BLaER1 (cell line): Measurements from ENCODE around the gene RNF157.
A peak's percentile ranks its signal among the peaks of the same experiment; 100 is the strongest.
"Not testable (repeated sequence)": the region's sequence is repeated elsewhere in the genome, so short reads cannot be mapped to it uniquely, and the experiment has no call there.

Experiments used
- H3K27ac ChIP-seq: shearing (Covaris generic); formaldehyde crosslinking; 2 replicates; pipeline ENCODE4 v1.8.1; 2022
- H3K27me3 ChIP-seq: shearing (Covaris generic); formaldehyde crosslinking; 2 replicates; pipeline ENCODE4 v1.8.1; 2022
- H3K36me3 ChIP-seq: shearing (Covaris generic); formaldehyde crosslinking; 2 replicates; pipeline ENCODE4 v1.8.1; 2022
- H3K4me1 ChIP-seq: shearing (Covaris generic); formaldehyde crosslinking; 2 replicates; pipeline ENCODE4 v1.8.1; 2022
- H3K4me2 ChIP-seq: shearing (Covaris generic); formaldehyde crosslinking; 2 replicates; pipeline ENCODE4 v1.8.1; 2022
- H3K4me3 ChIP-seq: shearing (Covaris generic); formaldehyde crosslinking; 2 replicates; pipeline ENCODE4 v1.8.1; 2022
- H3K9ac ChIP-seq: shearing (Covaris generic); formaldehyde crosslinking; 2 replicates; pipeline ENCODE4 v1.8.1; 2022
- H3K9me3 ChIP-seq: shearing (Covaris generic); formaldehyde crosslinking; 2 replicates; pipeline ENCODE4 v1.8.1; 2022
- H4K20me1 ChIP-seq: shearing (Covaris generic); formaldehyde crosslinking; 2 replicates; pipeline ENCODE4 v1.8.1; 2022
- Cebpa-rat ChIP-seq: shearing (Covaris generic); IDR thresholded peaks from 2 replicates; pipeline ENCODE4 v1.8.1; 2022

The RNF157 gene

GRCh38 chr17:76193591-76193990 is 46.7 kb downstream of the RNF157 start:
- no peak for TF ChIP-seq Cebpa-rat
- H3K4me2 ChIP-seq = no peak overlapping the region
- H3K4me3 ChIP-seq = no peak overlapping the region

GRCh38 chr17:76191896-76192295 is 48.4 kb downstream of the RNF157 start:
- TF ChIP-seq Cebpa-rat = no peak
- H4K20me1 ChIP-seq = no peaks in the 10 kb centered on the region
- peak overlapping the region; percentile 39 for H3K4me2 ChIP-seq
- no peak overlapping the region for H3K4me3 ChIP-seq
- H3K36me3 ChIP-seq = no peaks in the 10 kb centered on the region
- H3K9me3 ChIP-seq = no peaks in the 10 kb centered on the region
- H3K27me3 ChIP-seq = no peaks in the 10 kb centered on the region
- peaks cover 24% of the 10 kb centered on the region for H3K4me1 ChIP-seq
- H3K9ac ChIP-seq = no peak overlapping the region
- no peak overlapping the region for H3K27ac ChIP-seq

More at GRCh38 chr17:76193591-76193990, 46.7 kb downstream of the RNF157 start:
- Histone ChIP-seq H3K9ac (no peak overlapping the region), H3K27ac (no peak overlapping the region), H4K20me1 (no peaks in the 10 kb centered on the region), H3K4me1 (peaks cover 30% of the 10 kb centered on the region), H3K9me3 (no peaks in the 10 kb centered on the region), H3K27me3 (no peaks in the 10 kb centered on the region), H3K36me3 (no peaks in the 10 kb centered on the region)

- Histone ChIP-seq H3K9ac (no peak overlapping the region), H3K4me1 (peaks cover 10% of the 10 kb centered on the region), H3K27ac (no peak overlapping the region), H3K4me2 (no peak overlapping the region), H3K36me3 (no peaks in the 10 kb centered on the region), H3K4me3 (no peak overlapping the region), H3K9me3 (no peaks in the 10 kb centered on the region), H4K20me1 (no peaks in the 10 kb centered on the region), H3K27me3 (no peaks in the 10 kb centered on the region)
- no peak for TF ChIP-seq Cebpa-rat
Measured at GRCh38 chr17:76189741-76190140, 50.6 kb downstream of the RNF157 start.

GRCh38 chr17:76189247-76189646 is 51.0 kb downstream of the RNF157 start:
- H3K36me3 ChIP-seq = no peaks in the 10 kb centered on the region
- H3K9me3 ChIP-seq = no peaks in the 10 kb centered on the region
- no peaks in the 10 kb centered on the region for H3K27me3 ChIP-seq
- TF ChIP-seq Cebpa-rat = no peak
- no peaks in the 10 kb centered on the region for H4K20me1 ChIP-seq
- no peak overlapping the region for H3K4me2 ChIP-seq
- no peak overlapping the region for H3K27ac ChIP-seq
- H3K4me1 ChIP-seq = peaks cover 10% of the 10 kb centered on the region
- H3K4me3 ChIP-seq = no peak overlapping the region
- H3K9ac ChIP-seq = no peak overlapping the region

GRCh38 chr17:76188213-76189016 is 51.9 kb downstream of the RNF157 start:
- TF ChIP-seq Cebpa-rat = no peak
- Histone ChIP-seq H3K9ac (no peak overlapping the region), H3K9me3 (no peaks in the 10 kb centered on the region), H3K4me2 (no peak overlapping the region), H3K27me3 (no peaks in the 10 kb centered on the region), H3K4me1 (peaks cover 10% of the 10 kb centered on the region), H3K36me3 (no peaks in the 10 kb centered on the region), H3K4me3 (no peak overlapping the region), H3K27ac (no peak overlapping the region), H4K20me1 (no peaks in the 10 kb centered on the region)

GRCh38 chr17:76186774-76187173 is 53.5 kb downstream of the RNF157 start:
- not testable (repeated sequence) for H3K9me3 ChIP-seq, H3K4me2 ChIP-seq, H3K27ac ChIP-seq, H3K4me1 ChIP-seq, H4K20me1 ChIP-seq, H3K4me3 ChIP-seq, H3K36me3 ChIP-seq, H3K9ac ChIP-seq, H3K27me3 ChIP-seq

- Histone ChIP-seq H3K4me2 (no peak overlapping the region), H4K20me1 (no peaks in the 10 kb centered on the region), H3K4me1 (peaks cover 14% of the 10 kb centered on the region), H3K4me3 (no peak overlapping the region), H3K9ac (no peak overlapping the region), H3K27ac (no peak overlapping the region), H3K27me3 (no peaks in the 10 kb centered on the region), H3K9me3 (no peaks in the 10 kb centered on the region), H3K36me3 (no peaks in the 10 kb centered on the region)
- TF ChIP-seq Cebpa-rat = no peak
Measured at GRCh38 chr17:76184290-76184689, 56.0 kb downstream of the RNF157 start.

- no peak overlapping the region for H3K27ac ChIP-seq
Measured at GRCh38 chr17:76182016-76182764, 58.1 kb downstream of the RNF157 start.

GRCh38 chr17:76179496-76180467 is 60.5 kb downstream of the RNF157 start:
- Histone ChIP-seq H3K27me3 (no peaks in the 10 kb centered on the region), H3K4me2 (peak overlapping the region; percentile 59), H3K4me3 (no peak overlapping the region), H3K9me3 (peaks cover 10% of the 10 kb centered on the region), H3K36me3 (no peaks in the 10 kb centered on the region), H4K20me1 (no peaks in the 10 kb centered on the region), H3K27ac (peak overlapping the region; percentile 50; the same call in 1 of the 2 replicates), H3K9ac (no peak overlapping the region), H3K4me1 (peaks cover 15% of the 10 kb centered on the region)
- TF ChIP-seq Cebpa-rat = no peak

More at GRCh38 chr17:76182016-76182764, 58.1 kb downstream of the RNF157 start:
- Histone ChIP-seq H3K9me3 (peaks cover 10% of the 10 kb centered on the region), H4K20me1 (no peaks in the 10 kb centered on the region), H3K4me2 (0 out of 2 replicates have a peak overlapping the region, but pooled peaks have one; percentile 19), H3K36me3 (no peaks in the 10 kb centered on the region), H3K9ac (no peak overlapping the region), H3K4me1 (peaks cover 15% of the 10 kb centered on the region), H3K4me3 (no peak overlapping the region), H3K27me3 (no peaks in the 10 kb centered on the region)
- no peak for TF ChIP-seq Cebpa-rat
